Fibroblast of villous mesenchyme (primary cell): ENCODE measurements around the gene SNX25. TPM values are rescaled to one million over a fixed set of nuclear protein-coding genes. Genes with fewer than 3 reads are reported as not detected.

Experiments
- DNase-seq: peaks from one replicate; pipeline ENCODE4 v3.0.0-alpha.2; 2010; ENCODE audit warnings: low read depth
- H3K4me3 ChIP-seq: 2 replicates; pipeline ENCODE4 v1.5.1; 2011; ENCODE audit warnings: low read depth, mild to moderate bottlenecking, low read length
- total RNA-seq: library from RNA; depleted of rRNA; stranded (reverse); fragments of >200 nt; gene quantifications from 2 replicates; pipeline ENCODE4 v1.2.3, GENCODE V29; 2012
- TF ChIP-seq, protein P1 (sequence below): IDR thresholded peaks from 2 replicates; pipeline ENCODE4 v1.5.1; 2012; ENCODE audit warnings: low read depth, mild to moderate bottlenecking, low read length; ENCODE audit not compliant: insufficient read depth

SNX25 gene
- total RNA-seq, 1 donor: 47.1 TPM

DNA sequence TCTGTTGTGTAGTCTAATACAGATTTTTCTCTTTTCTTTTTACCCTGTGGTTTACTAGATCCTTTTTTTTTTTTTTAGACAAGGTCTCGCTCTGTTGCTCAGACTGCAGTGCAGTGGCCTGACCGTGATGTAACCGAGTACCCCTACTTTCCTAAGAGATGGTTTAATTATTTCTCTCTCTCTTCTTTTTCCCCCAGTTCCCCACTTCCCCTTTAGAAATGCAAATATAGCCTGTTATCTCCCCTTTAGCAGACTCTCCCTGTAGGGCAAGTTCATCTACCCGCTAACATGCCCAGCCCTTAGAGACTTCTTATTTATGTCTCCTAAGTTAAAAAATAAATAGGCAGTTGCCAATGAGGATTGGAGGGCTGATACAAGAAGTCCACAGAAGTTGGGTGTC is 4.5 kb downstream of the SNX25 start:
- TF ChIP-seq, protein P1, sequence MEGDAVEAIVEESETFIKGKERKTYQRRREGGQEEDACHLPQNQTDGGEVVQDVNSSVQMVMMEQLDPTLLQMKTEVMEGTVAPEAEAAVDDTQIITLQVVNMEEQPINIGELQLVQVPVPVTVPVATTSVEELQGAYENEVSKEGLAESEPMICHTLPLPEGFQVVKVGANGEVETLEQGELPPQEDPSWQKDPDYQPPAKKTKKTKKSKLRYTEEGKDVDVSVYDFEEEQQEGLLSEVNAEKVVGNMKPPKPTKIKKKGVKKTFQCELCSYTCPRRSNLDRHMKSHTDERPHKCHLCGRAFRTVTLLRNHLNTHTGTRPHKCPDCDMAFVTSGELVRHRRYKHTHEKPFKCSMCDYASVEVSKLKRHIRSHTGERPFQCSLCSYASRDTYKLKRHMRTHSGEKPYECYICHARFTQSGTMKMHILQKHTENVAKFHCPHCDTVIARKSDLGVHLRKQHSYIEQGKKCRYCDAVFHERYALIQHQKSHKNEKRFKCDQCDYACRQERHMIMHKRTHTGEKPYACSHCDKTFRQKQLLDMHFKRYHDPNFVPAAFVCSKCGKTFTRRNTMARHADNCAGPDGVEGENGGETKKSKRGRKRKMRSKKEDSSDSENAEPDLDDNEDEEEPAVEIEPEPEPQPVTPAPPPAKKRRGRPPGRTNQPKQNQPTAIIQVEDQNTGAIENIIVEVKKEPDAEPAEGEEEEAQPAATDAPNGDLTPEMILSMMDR: no peak
- DNase-seq: no peak
- no peak overlapping the region for H3K4me3 ChIP-seq

DNA sequence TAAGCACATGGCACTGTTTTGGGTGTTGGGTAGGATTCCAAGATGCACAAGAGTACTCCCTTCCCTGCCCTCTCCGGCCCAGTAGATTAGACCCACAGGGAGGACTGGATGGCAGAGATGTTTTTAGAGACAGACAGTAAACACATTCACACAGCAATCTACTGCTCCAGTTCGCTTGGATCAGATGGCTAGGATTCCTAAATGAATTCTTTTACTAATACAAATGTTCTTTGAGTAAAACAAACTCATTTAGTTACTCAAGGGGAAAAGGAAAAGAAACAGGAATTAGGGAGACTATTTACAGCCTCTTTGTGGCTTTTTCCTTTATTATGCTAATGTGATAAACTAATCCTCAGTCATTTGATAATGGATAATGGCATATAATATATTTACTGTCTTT is 5.9 kb downstream of the SNX25 start:
- DNase-seq: peak; percentile 33
- H3K4me3 ChIP-seq: no peak overlapping the region
- TF ChIP-seq, protein P1: no peak

DNA sequence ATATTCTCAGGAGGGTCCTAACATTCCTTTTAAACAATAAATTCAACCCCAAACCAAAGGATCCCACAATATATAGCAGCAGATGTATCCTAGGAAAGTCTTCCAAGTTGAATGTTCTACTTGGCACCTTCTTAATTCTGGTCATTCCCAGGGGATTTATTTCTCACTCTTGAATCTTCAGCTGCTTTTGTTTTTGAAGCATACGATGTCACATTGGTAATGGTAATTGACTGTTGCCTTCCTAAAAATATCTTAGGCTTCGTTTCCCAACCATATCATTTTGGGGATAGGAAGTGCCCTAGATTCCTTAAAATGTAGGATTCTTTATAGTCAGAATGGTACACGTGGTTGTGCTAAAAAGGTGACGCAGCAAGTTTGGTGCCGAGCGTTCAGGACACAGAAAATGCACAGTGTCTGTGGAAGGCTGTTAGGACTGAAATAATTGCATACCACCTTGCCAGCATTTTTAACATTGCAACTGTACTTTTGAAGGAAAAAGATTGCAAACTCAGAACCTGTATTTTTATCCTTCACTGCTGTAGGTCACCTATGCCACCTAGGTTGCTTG is 8.1 kb downstream of the SNX25 start:
- TF ChIP-seq, protein P1: no peak
- DNase-seq: no peak
- no peak overlapping the region for H3K4me3 ChIP-seq

DNA sequence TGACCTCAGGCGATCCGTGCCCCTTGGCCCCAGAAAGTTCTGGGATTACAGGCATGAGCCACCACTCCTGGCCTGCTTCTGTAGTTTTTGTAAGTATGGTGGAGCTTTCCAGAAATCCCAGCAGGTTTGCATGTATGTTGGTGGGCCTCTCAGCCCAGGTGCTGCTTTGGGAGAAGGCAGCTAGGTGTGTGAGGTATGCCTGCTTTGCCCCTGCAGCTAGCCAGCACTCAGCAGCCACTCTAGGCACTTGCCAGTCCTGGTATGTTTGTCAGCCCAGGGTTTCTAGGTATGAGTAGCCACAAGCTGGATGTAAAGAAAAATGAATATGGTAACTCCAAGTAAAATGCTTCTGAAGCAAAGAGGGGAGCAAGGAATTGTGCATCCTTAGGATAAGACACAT is 8.9 kb downstream of the SNX25 start:
- TF ChIP-seq, protein P1: no peak
- H3K4me3 ChIP-seq: no peak overlapping the region
- no peak for DNase-seq

DNA sequence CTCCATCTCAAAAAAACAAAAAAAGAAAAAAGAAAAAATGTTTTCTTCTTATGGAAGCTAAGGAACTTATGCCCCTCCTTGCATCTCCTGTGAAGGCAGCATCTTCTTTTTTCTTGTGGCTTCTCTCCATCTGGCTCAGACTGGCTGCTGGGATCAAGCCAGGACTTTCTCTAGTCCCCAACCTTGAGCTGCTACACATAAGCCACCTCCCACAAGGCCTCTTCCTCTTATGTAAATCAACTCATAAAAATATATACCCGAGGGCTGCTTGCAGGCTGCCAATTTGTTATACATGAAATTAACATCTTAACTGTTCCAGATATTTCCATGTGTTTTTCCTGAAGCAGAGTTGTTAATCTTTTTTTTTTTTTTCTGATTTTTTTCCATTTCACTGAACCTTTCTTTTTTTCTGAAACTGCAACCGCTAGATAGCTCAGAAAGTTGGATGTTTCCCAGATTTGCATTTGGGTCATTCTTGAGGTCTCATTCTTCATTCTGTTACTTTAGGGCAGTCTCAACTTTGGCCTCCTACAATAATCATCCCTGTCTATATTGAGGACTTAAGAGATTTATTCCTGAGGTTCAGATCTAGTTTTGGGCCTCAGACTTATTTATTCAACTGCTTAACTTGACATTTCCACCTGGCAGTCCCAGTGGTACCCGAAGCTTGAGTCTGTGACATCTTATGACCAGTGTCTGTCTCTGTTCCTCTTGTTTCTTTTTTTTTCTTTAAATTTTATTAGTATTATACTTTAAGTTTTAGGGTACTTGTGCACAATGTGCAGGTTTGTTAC is 10.3 kb downstream of the SNX25 start:
- H3K4me3 ChIP-seq: no peak overlapping the region
- peak; percentile 78 for DNase-seq
- TF ChIP-seq, protein P1: no peak

DNA sequence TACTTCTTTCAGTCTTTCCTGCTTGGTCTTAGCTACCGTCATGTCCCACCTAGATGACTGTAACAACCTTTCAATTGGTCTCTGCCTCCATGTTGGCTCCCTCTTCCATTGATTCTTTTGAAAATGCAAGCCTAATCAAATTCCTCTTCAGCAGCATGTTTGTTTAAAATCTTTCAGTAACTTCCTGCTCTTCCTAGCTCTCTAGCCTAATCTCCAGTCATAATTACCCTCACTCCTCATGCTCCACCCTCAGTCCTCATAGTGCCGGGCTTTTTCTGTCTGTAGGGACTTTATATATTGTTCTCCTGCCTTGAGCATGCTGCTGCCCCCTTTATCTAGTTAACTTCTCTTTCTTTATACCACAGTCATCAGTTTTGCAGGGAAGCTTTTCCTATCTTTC is 12.1 kb downstream of the SNX25 start:
- H3K4me3 ChIP-seq: no peak overlapping the region
- no peak for DNase-seq
- TF ChIP-seq, protein P1: no peak

DNA sequence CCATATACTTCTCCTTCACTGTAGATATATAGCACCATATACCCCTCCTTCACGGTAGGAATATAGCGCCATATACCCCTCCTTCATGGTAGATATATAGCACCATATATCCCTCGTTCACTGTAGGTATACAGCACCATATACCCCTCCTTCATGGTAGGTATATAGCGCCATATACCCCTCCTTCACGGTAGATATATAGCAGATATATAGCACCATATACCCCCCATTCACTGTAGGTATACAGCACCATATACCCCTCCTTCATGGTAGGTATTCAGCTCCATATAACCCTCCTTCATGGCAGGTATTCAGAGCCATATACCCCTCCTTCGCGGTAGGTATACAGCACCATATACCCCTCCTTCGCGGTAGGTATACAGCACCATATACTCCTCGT is 12.5 kb downstream of the SNX25 start:
- DNase-seq: no peak
- TF ChIP-seq, protein P1: no peak
- H3K4me3 ChIP-seq: no peak overlapping the region
